GM18909 (cell line): Measurements from ENCODE around the gene DUSP6.
A peak's percentile ranks its signal among the peaks of the same experiment; 100 is the strongest.

ENCODE experiments used
- ATAC-seq: cut with Tn5 transposase; IDR thresholded peaks from one replicate; pipeline ENCODE4 v1.9.1; 2021; ENCODE audit warnings: mild to moderate bottlenecking; ENCODE audit not compliant: unreplicated experiment, poor library complexity

DUSP6 gene

GRCh38 chr12:89334548-89335169, 17.6 kb downstream of the DUSP6 start:
- no peak for ATAC-seq

- ATAC-seq, result peak; percentile 93
These were observed 18.6 kb downstream of the DUSP6 start for GRCh38 chr12:89333564-89334252.

GRCh38 chr12:89328151-89329030, 23.9 kb downstream of the DUSP6 start:
- no peak for ATAC-seq

GRCh38 chr12:89327486-89328094, 24.7 kb downstream of the DUSP6 start:
- no peak for ATAC-seq

GRCh38 chr12:89326239-89327040, 25.9 kb downstream of the DUSP6 start:
- no peak for ATAC-seq

- no peak for ATAC-seq
These were observed 26.8 kb downstream of the DUSP6 start for GRCh38 chr12:89325495-89325894.

GRCh38 chr12:89324437-89324836, 27.9 kb downstream of the DUSP6 start:
- no peak for ATAC-seq

- ATAC-seq, result no peak
These were observed 28.6 kb downstream of the DUSP6 start for GRCh38 chr12:89323568-89324218.

GRCh38 chr12:89320735-89321134, 31.6 kb downstream of the DUSP6 start:
- no peak for ATAC-seq

GRCh38 chr12:89319606-89320005, 32.7 kb downstream of the DUSP6 start:
- no peak for ATAC-seq

- no peak for ATAC-seq
These were observed 33.2 kb downstream of the DUSP6 start for GRCh38 chr12:89319122-89319521.

- ATAC-seq, result no peak
These were observed 35.6 kb downstream of the DUSP6 start for GRCh38 chr12:89316705-89317139.

- no peak for ATAC-seq
These were observed 38.1 kb downstream of the DUSP6 start for GRCh38 chr12:89314060-89314761.

GRCh38 chr12:89311703-89312293, 40.5 kb downstream of the DUSP6 start:
- ATAC-seq, result no peak

GRCh38 chr12:89309815-89310214, 42.5 kb downstream of the DUSP6 start:
- no peak for ATAC-seq

GRCh38 chr12:89309440-89309802, 42.9 kb downstream of the DUSP6 start:
- no peak for ATAC-seq

- no peak for ATAC-seq
These were observed 44.6 kb downstream of the DUSP6 start for GRCh38 chr12:89307474-89308253.
